ENCODE data around the gene NYNRIN.

Gene NYNRIN

GRCh38 chr14:24422261-24422660 lies 23.5 kb downstream of the NYNRIN start:
- H3F3A ChIP-seq (ENCODE audit: low read depth): no peaks in the 10 kb centered on the region
- peak overlapping the region; percentile 50 for H3K4me3 ChIP-seq (ENCODE audit: low read length, poor library complexity, severe bottlenecking)
- no peak overlapping the region for H2AFZ ChIP-seq (ENCODE audit: low read length)
- TF ChIP-seq CTCF (conservative IDR thresholded peaks at IDR 0.05; ENCODE audit: low read length) (no peak), EZH2phosphoT487 (IDR thresholded peaks at IDR 0.05; ENCODE audit: borderline replicate concordance) (no peak)
- no peaks in the 10 kb centered on the region for H3K9me3 ChIP-seq (ENCODE audit: insufficient read depth, low read depth, low read length)
- H3K4me2 ChIP-seq (ENCODE audit: low read depth, low read length, poor library complexity, severe bottlenecking): peak overlapping the region; percentile 82
- H3K36me3 ChIP-seq (ENCODE audit: insufficient read depth, low read length): no peaks in the 10 kb centered on the region
- no peaks in the 10 kb centered on the region for H4K20me1 ChIP-seq (ENCODE audit: insufficient read depth, low read length, poor library complexity, severe bottlenecking)
- no peaks in the 10 kb centered on the region for H3K27me3 ChIP-seq (ENCODE audit: insufficient read depth, low read length, poor library complexity, severe bottlenecking)
- H3K79me2 ChIP-seq (ENCODE audit: insufficient read depth, low read length): no peaks in the 10 kb centered on the region
- peaks cover 31% of the 10 kb centered on the region for H3K4me1 ChIP-seq (ENCODE audit: insufficient read depth, low read length, poor library complexity, severe bottlenecking)
- no peaks in the 10 kb centered on the region for H3K9me2 ChIP-seq (replicated peaks; ENCODE audit: low read depth, low read length)
- peak overlapping the region; percentile 37 for H3K9ac ChIP-seq (ENCODE audit: low read depth, low read length, poor library complexity, severe bottlenecking)

GRCh38 chr14:24422694-24423601 lies 24.1 kb downstream of the NYNRIN start:
- H3K9me3 ChIP-seq (ENCODE audit: insufficient read depth, low read depth, low read length): no peaks in the 10 kb centered on the region
- peaks cover 37% of the 10 kb centered on the region for H3K4me1 ChIP-seq (ENCODE audit: insufficient read depth, low read length, poor library complexity, severe bottlenecking)
- H3K36me3 ChIP-seq (ENCODE audit: insufficient read depth, low read length): no peaks in the 10 kb centered on the region
- H3K79me2 ChIP-seq (ENCODE audit: insufficient read depth, low read length): no peaks in the 10 kb centered on the region
- H3K9me2 ChIP-seq (replicated peaks; ENCODE audit: low read depth, low read length): no peaks in the 10 kb centered on the region
- H3K9ac ChIP-seq (ENCODE audit: low read depth, low read length, poor library complexity, severe bottlenecking): peak overlapping the region; percentile 37
- no peaks in the 10 kb centered on the region for H4K20me1 ChIP-seq (ENCODE audit: insufficient read depth, low read length, poor library complexity, severe bottlenecking)
- no peaks in the 10 kb centered on the region for H3K27me3 ChIP-seq (ENCODE audit: insufficient read depth, low read length, poor library complexity, severe bottlenecking)
- peak overlapping the region; percentile 50 for H3K4me3 ChIP-seq (ENCODE audit: low read length, poor library complexity, severe bottlenecking)
- TF ChIP-seq CTCF (conservative IDR thresholded peaks at IDR 0.05; ENCODE audit: low read length) (no peak), EZH2phosphoT487 (IDR thresholded peaks at IDR 0.05; ENCODE audit: borderline replicate concordance) (no peak)
- H3K4me2 ChIP-seq (ENCODE audit: low read depth, low read length, poor library complexity, severe bottlenecking): peak overlapping the region; percentile 82
- H3F3A ChIP-seq (ENCODE audit: low read depth): no peaks in the 10 kb centered on the region
- peak overlapping the region; percentile 41 for H2AFZ ChIP-seq (ENCODE audit: low read length)

GRCh38 chr14:24425704-24426103 lies 26.9 kb downstream of the NYNRIN start:
- H3K9me2 ChIP-seq (replicated peaks; ENCODE audit: low read depth, low read length): no peaks in the 10 kb centered on the region
- peaks cover 51% of the 10 kb centered on the region for H3K4me1 ChIP-seq (ENCODE audit: insufficient read depth, low read length, poor library complexity, severe bottlenecking)
- H4K20me1 ChIP-seq (ENCODE audit: insufficient read depth, low read length, poor library complexity, severe bottlenecking): peaks cover 6% of the 10 kb centered on the region
- no peaks in the 10 kb centered on the region for H3K9me3 ChIP-seq (ENCODE audit: insufficient read depth, low read depth, low read length)
- no peaks in the 10 kb centered on the region for H3K27me3 ChIP-seq (ENCODE audit: insufficient read depth, low read length, poor library complexity, severe bottlenecking)
- H3K79me2 ChIP-seq (ENCODE audit: insufficient read depth, low read length): peaks cover 10% of the 10 kb centered on the region
- H3K9ac ChIP-seq (ENCODE audit: low read depth, low read length, poor library complexity, severe bottlenecking): no peak overlapping the region
- TF ChIP-seq EZH2phosphoT487 (IDR thresholded peaks at IDR 0.05; ENCODE audit: borderline replicate concordance): no peak
- TF ChIP-seq CTCF (conservative IDR thresholded peaks at IDR 0.05; ENCODE audit: low read length): no peak
- no peaks in the 10 kb centered on the region for H3F3A ChIP-seq (ENCODE audit: low read depth)
- H2AFZ ChIP-seq (ENCODE audit: low read length): no peak overlapping the region
- no peaks in the 10 kb centered on the region for H3K36me3 ChIP-seq (ENCODE audit: insufficient read depth, low read length)
- H3K4me2 ChIP-seq (ENCODE audit: low read depth, low read length, poor library complexity, severe bottlenecking): no peak overlapping the region
- no peak overlapping the region for H3K4me3 ChIP-seq (ENCODE audit: low read length, poor library complexity, severe bottlenecking)

Data from Loucy (cell line).